ENCODE data around the gene MS4A4A.
A peak's percentile ranks its signal among the peaks of the same experiment; 100 is the strongest.

The MS4A4A gene

GRCh38 chr11:60326955-60327354, 46.5 kb downstream of the MS4A4A start, which contains the start of gene MS4A6E:
Gene MS4A6E, plus strand, starts transcription at chr11:60327255. Its CDS starts 7,641 bp downstream, at chr11:60334896.
- Histone ChIP-seq H3K4me3 (ENCODE audit: low read length) (no peak within 1 kb of the TSS), H3K27ac (ENCODE audit: low read length) (no peak within 1 kb of the TSS), H3K4me1 (ENCODE audit: control insufficient read depth, insufficient read depth, low read length) (no peaks in the 10 kb centered on the region), H3K36me3 (ENCODE audit: control insufficient read depth, insufficient read depth, low read length) (no peaks in the 10 kb centered on the region), H3K9me3 (ENCODE audit: control insufficient read depth, insufficient read depth, low read length) (no peaks in the 10 kb centered on the region), H3K27me3 (ENCODE audit: control insufficient read depth, insufficient read depth, low read length) (no peaks in the 10 kb centered on the region)
- DNase-seq (ENCODE audit: low read depth, low spot score), result no peak
- WGBS (ENCODE audit: insufficient coverage, insufficient read length), result no CpG with 5 or more reads among the region's 1 CpG

- Histone ChIP-seq H3K9me3 (ENCODE audit: control insufficient read depth, insufficient read depth, low read length) (no peaks in the 10 kb centered on the region), H3K27ac (ENCODE audit: low read length) (no peak overlapping the region), H3K36me3 (ENCODE audit: control insufficient read depth, insufficient read depth, low read length) (no peaks in the 10 kb centered on the region), H3K4me1 (ENCODE audit: control insufficient read depth, insufficient read depth, low read length) (no peaks in the 10 kb centered on the region), H3K27me3 (ENCODE audit: control insufficient read depth, insufficient read depth, low read length) (no peaks in the 10 kb centered on the region), H3K4me3 (ENCODE audit: low read length) (no peak overlapping the region)
- no peak for DNase-seq (ENCODE audit: low read depth, low spot score)
Measured at GRCh38 chr11:60328460-60328859, 48.0 kb downstream of the MS4A4A start.

GRCh38 chr11:60332846-60333245, 52.4 kb downstream of the MS4A4A start:
- Histone ChIP-seq H3K36me3 (ENCODE audit: control insufficient read depth, insufficient read depth, low read length) (no peaks in the 10 kb centered on the region), H3K27me3 (ENCODE audit: control insufficient read depth, insufficient read depth, low read length) (no peaks in the 10 kb centered on the region), H3K27ac (ENCODE audit: low read length) (no peak overlapping the region), H3K4me3 (ENCODE audit: low read length) (no peak overlapping the region), H3K4me1 (ENCODE audit: control insufficient read depth, insufficient read depth, low read length) (no peaks in the 10 kb centered on the region), H3K9me3 (ENCODE audit: control insufficient read depth, insufficient read depth, low read length) (no peaks in the 10 kb centered on the region)
- DNase-seq (ENCODE audit: low read depth, low spot score), result no peak
- no CpG with 5 or more reads among the region's 3 CpGs for WGBS (ENCODE audit: insufficient coverage, insufficient read length)

- Histone ChIP-seq H3K36me3 (ENCODE audit: control insufficient read depth, insufficient read depth, low read length) (no peaks in the 10 kb centered on the region), H3K27me3 (ENCODE audit: control insufficient read depth, insufficient read depth, low read length) (no peaks in the 10 kb centered on the region), H3K9me3 (ENCODE audit: control insufficient read depth, insufficient read depth, low read length) (no peaks in the 10 kb centered on the region), H3K27ac (ENCODE audit: low read length) (no peak overlapping the region), H3K4me1 (ENCODE audit: control insufficient read depth, insufficient read depth, low read length) (no peaks in the 10 kb centered on the region), H3K4me3 (ENCODE audit: low read length) (no peak overlapping the region)
- WGBS (ENCODE audit: insufficient coverage, insufficient read length), result no CpG with 5 or more reads among the region's 2 CpGs
- DNase-seq (ENCODE audit: low read depth, low spot score), result peak; percentile 73
Measured at GRCh38 chr11:60334005-60334620, 53.6 kb downstream of the MS4A4A start.

- no peak overlapping the region for H3K27ac ChIP-seq (ENCODE audit: low read length)
- no peaks in the 10 kb centered on the region for H3K9me3 ChIP-seq (ENCODE audit: control insufficient read depth, insufficient read depth, low read length)
- H3K4me3 ChIP-seq (ENCODE audit: low read length), result no peak overlapping the region
- no peaks in the 10 kb centered on the region for H3K27me3 ChIP-seq (ENCODE audit: control insufficient read depth, insufficient read depth, low read length)
- WGBS (ENCODE audit: insufficient coverage, insufficient read length), result no CpG with 5 or more reads among the region's 7 CpGs
- no peak for DNase-seq (ENCODE audit: low read depth, low spot score)
- no peaks in the 10 kb centered on the region for H3K36me3 ChIP-seq (ENCODE audit: control insufficient read depth, insufficient read depth, low read length)
- H3K4me1 ChIP-seq (ENCODE audit: control insufficient read depth, insufficient read depth, low read length), result no peaks in the 10 kb centered on the region
Measured at GRCh38 chr11:60336767-60337391, 56.4 kb downstream of the MS4A4A start.

- no CpG with 5 or more reads among the region's 2 CpGs for WGBS (ENCODE audit: insufficient coverage, insufficient read length)
Measured at GRCh38 chr11:60338053-60338452, 57.6 kb downstream of the MS4A4A start.

GRCh38 chr11:60339356-60339755, 58.9 kb downstream of the MS4A4A start:
- DNase-seq (ENCODE audit: low read depth, low spot score), result no peak
- WGBS (ENCODE audit: insufficient coverage, insufficient read length), result no CpG with 5 or more reads among the region's 3 CpGs
- no peaks in the 10 kb centered on the region for H3K4me1 ChIP-seq (ENCODE audit: control insufficient read depth, insufficient read depth, low read length)
- no peak overlapping the region for H3K27ac ChIP-seq (ENCODE audit: low read length)
- no peaks in the 10 kb centered on the region for H3K36me3 ChIP-seq (ENCODE audit: control insufficient read depth, insufficient read depth, low read length)
- H3K9me3 ChIP-seq (ENCODE audit: control insufficient read depth, insufficient read depth, low read length), result no peaks in the 10 kb centered on the region
- no peak overlapping the region for H3K4me3 ChIP-seq (ENCODE audit: low read length)
- H3K27me3 ChIP-seq (ENCODE audit: control insufficient read depth, insufficient read depth, low read length), result no peaks in the 10 kb centered on the region

More at GRCh38 chr11:60338053-60338452, 57.6 kb downstream of the MS4A4A start:
- H3K4me3 ChIP-seq (ENCODE audit: low read length), result no peak overlapping the region
- no peaks in the 10 kb centered on the region for H3K27me3 ChIP-seq (ENCODE audit: control insufficient read depth, insufficient read depth, low read length)
- H3K27ac ChIP-seq (ENCODE audit: low read length), result no peak overlapping the region
- no peaks in the 10 kb centered on the region for H3K4me1 ChIP-seq (ENCODE audit: control insufficient read depth, insufficient read depth, low read length)
- DNase-seq (ENCODE audit: low read depth, low spot score), result no peak
- H3K9me3 ChIP-seq (ENCODE audit: control insufficient read depth, insufficient read depth, low read length), result no peaks in the 10 kb centered on the region
- no peaks in the 10 kb centered on the region for H3K36me3 ChIP-seq (ENCODE audit: control insufficient read depth, insufficient read depth, low read length)

- no peak overlapping the region for H3K4me3 ChIP-seq (ENCODE audit: low read length)
- no peak overlapping the region for H3K27ac ChIP-seq (ENCODE audit: low read length)
- DNase-seq (ENCODE audit: low read depth, low spot score), result no peak
- H3K36me3 ChIP-seq (ENCODE audit: control insufficient read depth, insufficient read depth, low read length), result no peaks in the 10 kb centered on the region
- no peaks in the 10 kb centered on the region for H3K9me3 ChIP-seq (ENCODE audit: control insufficient read depth, insufficient read depth, low read length)
- no peaks in the 10 kb centered on the region for H3K4me1 ChIP-seq (ENCODE audit: control insufficient read depth, insufficient read depth, low read length)
- WGBS (ENCODE audit: insufficient coverage, insufficient read length), result no CpG with 5 or more reads among the region's 10 CpGs
- no peaks in the 10 kb centered on the region for H3K27me3 ChIP-seq (ENCODE audit: control insufficient read depth, insufficient read depth, low read length)
Measured at GRCh38 chr11:60343094-60343704, 62.7 kb downstream of the MS4A4A start.

- Histone ChIP-seq H3K4me1 (ENCODE audit: control insufficient read depth, insufficient read depth, low read length) (no peaks in the 10 kb centered on the region), H3K27me3 (ENCODE audit: control insufficient read depth, insufficient read depth, low read length) (no peaks in the 10 kb centered on the region), H3K4me3 (ENCODE audit: low read length) (no peak overlapping the region), H3K27ac (ENCODE audit: low read length) (no peak overlapping the region), H3K9me3 (ENCODE audit: control insufficient read depth, insufficient read depth, low read length) (no peaks in the 10 kb centered on the region), H3K36me3 (ENCODE audit: control insufficient read depth, insufficient read depth, low read length) (no peaks in the 10 kb centered on the region)
- no peak for DNase-seq (ENCODE audit: low read depth, low spot score)
- WGBS (ENCODE audit: insufficient coverage, insufficient read length), result no CpG with 5 or more reads among the region's 2 CpGs
Measured at GRCh38 chr11:60344146-60344545, 63.7 kb downstream of the MS4A4A start.

GRCh38 chr11:60345489-60345888, 65.0 kb downstream of the MS4A4A start:
- Histone ChIP-seq H3K27ac (ENCODE audit: low read length) (no peak overlapping the region), H3K9me3 (ENCODE audit: control insufficient read depth, insufficient read depth, low read length) (no peaks in the 10 kb centered on the region), H3K36me3 (ENCODE audit: control insufficient read depth, insufficient read depth, low read length) (no peaks in the 10 kb centered on the region), H3K27me3 (ENCODE audit: control insufficient read depth, insufficient read depth, low read length) (no peaks in the 10 kb centered on the region), H3K4me3 (ENCODE audit: low read length) (no peak overlapping the region), H3K4me1 (ENCODE audit: control insufficient read depth, insufficient read depth, low read length) (no peaks in the 10 kb centered on the region)
- no peak for DNase-seq (ENCODE audit: low read depth, low spot score)
